SK-N-SH (cell line): ENCODE results near the gene DPEP2NB. TPM values are rescaled to one million over a fixed set of nuclear protein-coding genes. Genes with fewer than 3 reads are reported as not detected.

Experiments
- CTCF ChIA-PET: fragments of 300-600, 350-600 bp; formaldehyde crosslinking; extraction: SDS; loops from one replicate; lab custom pipeline; 2021; lab: Yijun Ruan, JAX
- POLR2A ChIA-PET: fragments of 350-600 bp; sonication (Branson Sonifier 250); formaldehyde crosslinking; extraction: SDS; loops from one replicate; lab custom pipeline; 2020; ENCODE audit warnings: antibody characterized with exemption, inconsistent platforms; lab: Yijun Ruan, JAX
- DNase-seq: peaks from one replicate; pipeline ENCODE4 v3.0.0; 2012
- H2AFZ ChIP-seq: fragments of 200-600 bp; sonication (generic); 2 replicates; pipeline ENCODE4 v1.8.1; 2016; ENCODE audit warnings: antibody characterized with exemption, mild to moderate bottlenecking, low read depth
- H3F3A ChIP-seq: fragments of 200-600 bp; sonication (generic); replicated peaks from 2 replicates; pipeline ENCODE3; 2016; ENCODE audit warnings: antibody characterized with exemption, mild to moderate bottlenecking; ENCODE audit not compliant: insufficient read depth
- H3K27ac ChIP-seq, 2 experiments: fragments of 200-500 bp in 1 of 2; fragments of 200-600 bp in 1 of 2; sonication (Bioruptor generic) in 1 of 2; sonication (generic), shearing (Covaris generic) in 1 of 2; 2 replicates each; pipeline versions ENCODE4 v1.5.1 to v1.6.1; 2014 to 2016; ENCODE audit warnings: low read depth in 2 of 2, inconsistent platforms in 1 of 2, low read length in 1 of 2, mild to moderate bottlenecking in 1 of 2, mixed read lengths in 1 of 2
- H3K27me3 ChIP-seq: fragments of 200-600 bp; sonication (generic), shearing (Covaris generic); 2 replicates; pipeline ENCODE4 v1.6.1; 2016; ENCODE audit warnings: mixed run types; ENCODE audit not compliant: insufficient read depth
- H3K36me3 ChIP-seq, 2 experiments: fragments of 200-500 bp in 1 of 2; fragments of 200-600 bp in 1 of 2; sonication (Bioruptor generic) in 1 of 2; sonication (generic) in 1 of 2; replicated peaks in 1 of 2; 2 replicates each; pipeline versions ENCODE3 to v1.5.1; 2014 to 2016; ENCODE audit warnings: low read length in 1 of 2, mild to moderate bottlenecking in 1 of 2; ENCODE audit not compliant: insufficient read depth in 2 of 2, control insufficient read depth in 1 of 2
- H3K4me1 ChIP-seq, 2 experiments: fragments of 200-500 bp in 1 of 2; fragments of 200-600 bp in 1 of 2; sonication (Bioruptor generic) in 1 of 2; sonication (generic), shearing (Covaris generic) in 1 of 2; 2 replicates each; pipeline versions ENCODE4 v1.5.1 to v1.6.1; 2014 to 2016; ENCODE audit warnings: low read depth in 1 of 2, low read length in 1 of 2, mixed run types in 1 of 2; ENCODE audit not compliant: insufficient read depth in 2 of 2, control insufficient read depth in 1 of 2
- H3K4me2 ChIP-seq: fragments of 200-600 bp; sonication (generic), shearing (Covaris generic); 2 replicates; pipeline ENCODE4 v1.6.1; 2017; ENCODE audit warnings: mixed run types
- H3K4me3 ChIP-seq, 2 experiments: fragments of 200-500 bp in 1 of 2; fragments of 200-600 bp in 1 of 2; sonication (Bioruptor generic) in 1 of 2; sonication (generic), shearing (Covaris generic) in 1 of 2; 2 replicates each; pipeline versions ENCODE4 v1.5.1 to v1.8.1; 2014 to 2016; ENCODE audit warnings: low read depth in 2 of 2, inconsistent platforms in 1 of 2, low read length in 1 of 2, mild to moderate bottlenecking in 1 of 2, mixed read lengths in 1 of 2, moderate library complexity in 1 of 2
- H3K79me2 ChIP-seq: fragments of 200-600 bp; sonication (generic); 2 replicates; pipeline ENCODE4 v1.8.1; 2017; ENCODE audit warnings: mild to moderate bottlenecking; ENCODE audit not compliant: insufficient read depth
- H3K9ac ChIP-seq: fragments of 200-600 bp; sonication (generic); 2 replicates; pipeline ENCODE4 v1.6.1; 2017; ENCODE audit warnings: mixed run types
- H3K9me2 ChIP-seq: fragments of 200-600 bp; sonication (generic); 2 replicates; pipeline ENCODE4 v1.6.1; 2017; ENCODE audit warnings: mixed run types
- H3K9me3 ChIP-seq: fragments of 200-600 bp; sonication (generic); 2 replicates; pipeline ENCODE4 v1.6.1; 2017; ENCODE audit warnings: mixed run types, mild to moderate bottlenecking, moderate library complexity
- H4K20me1 ChIP-seq: fragments of 200-600 bp; sonication (generic); 2 replicates; pipeline ENCODE4 v1.6.1; 2017; ENCODE audit warnings: mild to moderate bottlenecking, mixed run types; ENCODE audit not compliant: insufficient read depth
- EP300 ChIP-seq, 2 experiments: IDR thresholded peaks; 2 replicates each; pipeline versions ENCODE4 v1.4.0 to v1.6.1; 2012; ENCODE audit warnings: borderline replicate concordance in 1 of 2, low read depth in 1 of 2, low read length in 1 of 2
- EZH2phosphoT487 ChIP-seq: fragments of 200-600 bp; sonication (generic); IDR thresholded peaks from 2 replicates; pipeline ENCODE4 v1.6.1; 2017; ENCODE audit warnings: low read depth, mixed run types, mild to moderate bottlenecking, antibody characterized with exemption, moderate library complexity, borderline replicate concordance
- FOXJ3 ChIP-seq: sonication (generic); formaldehyde crosslinking; IDR thresholded peaks from 2 replicates; pipeline ENCODE4 v1.5.1; 2020; ENCODE audit warnings: mild to moderate bottlenecking, missing genetic modification reagents
- GABPA ChIP-seq: IDR thresholded peaks from 2 replicates; pipeline ENCODE4 v1.4.0; 2012; ENCODE audit warnings: low read depth, mild to moderate bottlenecking
- MEF2A ChIP-seq: IDR thresholded peaks from 2 replicates; pipeline ENCODE4 v1.4.0; 2012; ENCODE audit warnings: low read depth, borderline replicate concordance
- MXI1 ChIP-seq: IDR thresholded peaks from 2 replicates; pipeline ENCODE4 v1.6.1; 2012; ENCODE audit warnings: mild to moderate bottlenecking, low read depth, low read length, improper control_type of control experiment
- RAD21 ChIP-seq: IDR thresholded peaks from 2 replicates; pipeline ENCODE4 v1.6.1; 2012; ENCODE audit warnings: mild to moderate bottlenecking, low read length
- RFX5 ChIP-seq: IDR thresholded peaks from 2 replicates; pipeline ENCODE4 v1.6.1; 2012; ENCODE audit warnings: mild to moderate bottlenecking, improper control_type of control experiment, low read length
- RXRA ChIP-seq: IDR thresholded peaks from 2 replicates; pipeline ENCODE4 v1.4.0; 2012; ENCODE audit warnings: low read depth, mild to moderate bottlenecking, borderline replicate concordance
- SMC3 ChIP-seq: IDR thresholded peaks from 2 replicates; pipeline ENCODE4 v1.6.1; 2012; ENCODE audit warnings: low read depth, low read length, improper control_type of control experiment
- TAF1 ChIP-seq: IDR thresholded peaks from 2 replicates; pipeline ENCODE4 v1.6.1; 2012; ENCODE audit warnings: low read depth, mild to moderate bottlenecking, low read length, moderate library complexity, borderline replicate concordance
- YY1 ChIP-seq: IDR thresholded peaks from 2 replicates; pipeline ENCODE4 v1.4.0; 2012; ENCODE audit warnings: low read depth, mild to moderate bottlenecking
- WGBS: methylation state at CpG from one replicate; pipeline ENCODE4 v1.1.6; 2017; ENCODE audit warnings: low lambda C conversion rate; 5-methylcytosine and 5-hydroxymethylcytosine counted together
- polyA plus RNA-seq, 3 experiments: library from polyadenylated mRNA; depleted of rRNA; stranded (reverse); fragments of >200 nt; gene quantifications; 2 replicates each; pipeline ENCODE4 v1.2.3, GENCODE V29; 2012
- TF ChIP-seq, protein P1 (sequence below): IDR thresholded peaks from 2 replicates; pipeline ENCODE4 v1.6.1; 2012; ENCODE audit warnings: mild to moderate bottlenecking, low read depth, low read length, moderate library complexity
- TF ChIP-seq, protein P2 (sequence below): fragments of 200-600 bp; sonication (generic); IDR thresholded peaks from 2 replicates; pipeline ENCODE4 v1.6.1; 2017; ENCODE audit warnings: antibody characterized with exemption, mild to moderate bottlenecking, moderate library complexity
- TF ChIP-seq, protein P3 (sequence below): IDR thresholded peaks from 2 replicates; pipeline ENCODE4; 2012

DPEP2NB gene
- polyA plus RNA-seq, 1 of the 3 experiments (the other 2 are of a cell fraction) = not detected

DNA sequence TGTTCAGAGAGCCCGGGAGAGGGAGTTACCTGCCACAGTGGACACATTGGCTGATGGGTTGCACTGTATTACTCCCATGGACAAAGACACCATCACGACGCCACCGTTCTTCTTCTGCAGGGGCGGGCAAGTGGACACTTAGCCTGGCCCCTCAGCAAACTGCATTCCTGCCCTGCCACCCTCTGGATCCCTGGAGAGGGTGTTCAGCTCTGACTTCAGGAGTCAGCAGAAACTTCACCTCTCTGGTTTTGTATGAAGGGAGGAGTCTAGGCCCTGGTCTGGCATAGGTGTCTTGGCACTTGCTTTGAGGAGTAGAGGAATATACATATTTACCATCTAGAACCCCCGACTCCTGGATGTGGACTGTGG, 25.7 kb downstream of the DPEP2NB start:
- WGBS = 83% methylated on average over 3 of the region's 6 CpGs
- no peaks in the 10 kb centered on the region for H3K27me3 ChIP-seq
- H3K27ac ChIP-seq = no peak overlapping the region
- H3K4me1 ChIP-seq = peaks cover 0 to 7% of the 10 kb centered on the region in 2 experiments; a peak in 1 of 4 replicates
- no peaks in the 10 kb centered on the region for H4K20me1 ChIP-seq
- ChIA-PET CTCF (interaction anchor here (0.9 to 1.4 kb wide), 3 partner anchors 20 to 274 kb away, joined by 3 to 5 read pairs (median 4); partner anchors contain the start of gene SLC7A6), POLR2A (interaction anchor here (0.6 kb wide), 1 partner anchor 42 kb away, joined by 3 read pairs; no protein-coding TSS in a partner anchor)
- no peaks in the 10 kb centered on the region for H3K9me3 ChIP-seq
- no peak overlapping the region for H3K9ac ChIP-seq
- H3K9me2 ChIP-seq = no peaks in the 10 kb centered on the region
- no peak for TF ChIP-seq RFX5
- no peak for TF ChIP-seq RAD21
- no peak for TF ChIP-seq EZH2phosphoT487
- TF ChIP-seq GABPA = no peak
- TF ChIP-seq SMC3 = no peak
- no peak for TF ChIP-seq RXRA
- no peak for TF ChIP-seq TAF1
- TF ChIP-seq, protein P1, sequence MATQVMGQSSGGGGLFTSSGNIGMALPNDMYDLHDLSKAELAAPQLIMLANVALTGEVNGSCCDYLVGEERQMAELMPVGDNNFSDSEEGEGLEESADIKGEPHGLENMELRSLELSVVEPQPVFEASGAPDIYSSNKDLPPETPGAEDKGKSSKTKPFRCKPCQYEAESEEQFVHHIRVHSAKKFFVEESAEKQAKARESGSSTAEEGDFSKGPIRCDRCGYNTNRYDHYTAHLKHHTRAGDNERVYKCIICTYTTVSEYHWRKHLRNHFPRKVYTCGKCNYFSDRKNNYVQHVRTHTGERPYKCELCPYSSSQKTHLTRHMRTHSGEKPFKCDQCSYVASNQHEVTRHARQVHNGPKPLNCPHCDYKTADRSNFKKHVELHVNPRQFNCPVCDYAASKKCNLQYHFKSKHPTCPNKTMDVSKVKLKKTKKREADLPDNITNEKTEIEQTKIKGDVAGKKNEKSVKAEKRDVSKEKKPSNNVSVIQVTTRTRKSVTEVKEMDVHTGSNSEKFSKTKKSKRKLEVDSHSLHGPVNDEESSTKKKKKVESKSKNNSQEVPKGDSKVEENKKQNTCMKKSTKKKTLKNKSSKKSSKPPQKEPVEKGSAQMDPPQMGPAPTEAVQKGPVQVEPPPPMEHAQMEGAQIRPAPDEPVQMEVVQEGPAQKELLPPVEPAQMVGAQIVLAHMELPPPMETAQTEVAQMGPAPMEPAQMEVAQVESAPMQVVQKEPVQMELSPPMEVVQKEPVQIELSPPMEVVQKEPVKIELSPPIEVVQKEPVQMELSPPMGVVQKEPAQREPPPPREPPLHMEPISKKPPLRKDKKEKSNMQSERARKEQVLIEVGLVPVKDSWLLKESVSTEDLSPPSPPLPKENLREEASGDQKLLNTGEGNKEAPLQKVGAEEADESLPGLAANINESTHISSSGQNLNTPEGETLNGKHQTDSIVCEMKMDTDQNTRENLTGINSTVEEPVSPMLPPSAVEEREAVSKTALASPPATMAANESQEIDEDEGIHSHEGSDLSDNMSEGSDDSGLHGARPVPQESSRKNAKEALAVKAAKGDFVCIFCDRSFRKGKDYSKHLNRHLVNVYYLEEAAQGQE = no peak
- no peak for TF ChIP-seq MXI1
- TF ChIP-seq EP300 (IDR thresholded peaks at IDR 0.05; ENCODE audit: borderline replicate concordance in 1 of 2, low read depth in 1 of 2, low read length in 1 of 2) = no peak
- TF ChIP-seq, protein P2, sequence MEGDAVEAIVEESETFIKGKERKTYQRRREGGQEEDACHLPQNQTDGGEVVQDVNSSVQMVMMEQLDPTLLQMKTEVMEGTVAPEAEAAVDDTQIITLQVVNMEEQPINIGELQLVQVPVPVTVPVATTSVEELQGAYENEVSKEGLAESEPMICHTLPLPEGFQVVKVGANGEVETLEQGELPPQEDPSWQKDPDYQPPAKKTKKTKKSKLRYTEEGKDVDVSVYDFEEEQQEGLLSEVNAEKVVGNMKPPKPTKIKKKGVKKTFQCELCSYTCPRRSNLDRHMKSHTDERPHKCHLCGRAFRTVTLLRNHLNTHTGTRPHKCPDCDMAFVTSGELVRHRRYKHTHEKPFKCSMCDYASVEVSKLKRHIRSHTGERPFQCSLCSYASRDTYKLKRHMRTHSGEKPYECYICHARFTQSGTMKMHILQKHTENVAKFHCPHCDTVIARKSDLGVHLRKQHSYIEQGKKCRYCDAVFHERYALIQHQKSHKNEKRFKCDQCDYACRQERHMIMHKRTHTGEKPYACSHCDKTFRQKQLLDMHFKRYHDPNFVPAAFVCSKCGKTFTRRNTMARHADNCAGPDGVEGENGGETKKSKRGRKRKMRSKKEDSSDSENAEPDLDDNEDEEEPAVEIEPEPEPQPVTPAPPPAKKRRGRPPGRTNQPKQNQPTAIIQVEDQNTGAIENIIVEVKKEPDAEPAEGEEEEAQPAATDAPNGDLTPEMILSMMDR = no peak
- TF ChIP-seq YY1 = no peak
- TF ChIP-seq MEF2A = no peak
- TF ChIP-seq, protein P3, sequence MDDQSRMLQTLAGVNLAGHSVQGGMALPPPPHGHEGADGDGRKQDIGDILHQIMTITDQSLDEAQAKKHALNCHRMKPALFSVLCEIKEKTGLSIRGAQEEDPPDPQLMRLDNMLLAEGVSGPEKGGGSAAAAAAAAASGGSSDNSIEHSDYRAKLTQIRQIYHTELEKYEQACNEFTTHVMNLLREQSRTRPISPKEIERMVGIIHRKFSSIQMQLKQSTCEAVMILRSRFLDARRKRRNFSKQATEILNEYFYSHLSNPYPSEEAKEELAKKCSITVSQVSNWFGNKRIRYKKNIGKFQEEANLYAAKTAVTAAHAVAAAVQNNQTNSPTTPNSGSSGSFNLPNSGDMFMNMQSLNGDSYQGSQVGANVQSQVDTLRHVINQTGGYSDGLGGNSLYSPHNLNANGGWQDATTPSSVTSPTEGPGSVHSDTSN = no peak
- no peak for TF ChIP-seq FOXJ3 (CRISPR knock-in tag)
- H3F3A ChIP-seq = no peaks in the 10 kb centered on the region
- no peak for DNase-seq
- no peaks in the 10 kb centered on the region for H3K36me3 ChIP-seq
- no peak overlapping the region for H3K4me3 ChIP-seq
- H2AFZ ChIP-seq = no peak overlapping the region
- no peak overlapping the region for H3K4me2 ChIP-seq
- H3K79me2 ChIP-seq = no peaks in the 10 kb centered on the region
